HUES64 (cell line): Measurements from ENCODE around the gene KRTAP10-4.
"Not testable (repeated sequence)": the region's sequence is repeated elsewhere in the genome, so short reads cannot be mapped to it uniquely, and the experiment has no call there.

Experiments
- H3K27ac ChIP-seq: 2 replicates; pipeline ENCODE4 v1.7.0; 2013; ENCODE audit warnings: low read depth, low read length, inconsistent platforms
- H3K27me3 ChIP-seq: 2 replicates; pipeline ENCODE4 v1.6.1; 2013; ENCODE audit warnings: mild to moderate bottlenecking, low read length; ENCODE audit not compliant: insufficient read depth
- H3K36me3 ChIP-seq: 2 replicates; pipeline ENCODE4 v1.6.1; 2013; ENCODE audit warnings: mild to moderate bottlenecking, low read length; ENCODE audit not compliant: insufficient read depth
- H3K4me1 ChIP-seq: 2 replicates; pipeline ENCODE4 v1.6.1; 2013; ENCODE audit warnings: mild to moderate bottlenecking, low read length, moderate library complexity; ENCODE audit not compliant: insufficient read depth
- H3K4me3 ChIP-seq: 2 replicates; pipeline ENCODE4 v1.5.1; 2013; ENCODE audit warnings: mild to moderate bottlenecking, low read length, moderate library complexity
- H3K9ac ChIP-seq: 2 replicates; pipeline ENCODE4 v1.6.1; 2013; ENCODE audit warnings: mild to moderate bottlenecking, low read depth, low read length
- H3K9me3 ChIP-seq: 2 replicates; pipeline ENCODE4 v1.6.1; 2013; ENCODE audit warnings: low read depth, low read length; ENCODE audit not compliant: insufficient read depth
- WGBS: fragments of 150-250, 120-280 bp; methylation state at CpG from one replicate; pipeline ENCODE4 v1.1.7; 2013; ENCODE audit warnings: missing lambda C conversion rate; 5-methylcytosine and 5-hydroxymethylcytosine counted together

Gene KRTAP10-4

DNA sequence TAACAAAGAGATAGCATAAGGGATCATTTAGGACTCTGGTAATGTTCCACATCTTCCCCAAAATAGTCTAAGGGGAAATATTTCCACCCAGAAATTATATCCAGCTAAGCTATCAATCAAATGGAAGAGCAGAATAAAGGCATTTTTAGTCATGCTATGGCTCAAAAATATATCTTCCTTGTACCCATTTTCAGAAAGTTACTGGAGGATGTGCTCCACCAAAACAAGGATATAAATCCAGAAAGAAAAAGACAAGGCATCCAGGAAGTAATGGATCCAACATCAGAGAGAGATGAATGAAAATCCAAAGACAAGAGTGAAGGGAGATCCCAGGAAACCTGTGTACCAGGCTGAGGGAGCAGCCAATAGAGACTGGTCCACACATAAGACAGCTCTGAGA lies 35.7 kb downstream of the KRTAP10-4 start:
- H3K27ac ChIP-seq: no peak overlapping the region
- H3K4me3 ChIP-seq: no peak overlapping the region
- no peaks in the 10 kb centered on the region for H3K27me3 ChIP-seq
- no peaks in the 10 kb centered on the region for H3K4me1 ChIP-seq
- H3K36me3 ChIP-seq: no peaks in the 10 kb centered on the region
- H3K9ac ChIP-seq: no peak overlapping the region
- H3K9me3 ChIP-seq: peaks cover 17% of the 10 kb centered on the region

DNA sequence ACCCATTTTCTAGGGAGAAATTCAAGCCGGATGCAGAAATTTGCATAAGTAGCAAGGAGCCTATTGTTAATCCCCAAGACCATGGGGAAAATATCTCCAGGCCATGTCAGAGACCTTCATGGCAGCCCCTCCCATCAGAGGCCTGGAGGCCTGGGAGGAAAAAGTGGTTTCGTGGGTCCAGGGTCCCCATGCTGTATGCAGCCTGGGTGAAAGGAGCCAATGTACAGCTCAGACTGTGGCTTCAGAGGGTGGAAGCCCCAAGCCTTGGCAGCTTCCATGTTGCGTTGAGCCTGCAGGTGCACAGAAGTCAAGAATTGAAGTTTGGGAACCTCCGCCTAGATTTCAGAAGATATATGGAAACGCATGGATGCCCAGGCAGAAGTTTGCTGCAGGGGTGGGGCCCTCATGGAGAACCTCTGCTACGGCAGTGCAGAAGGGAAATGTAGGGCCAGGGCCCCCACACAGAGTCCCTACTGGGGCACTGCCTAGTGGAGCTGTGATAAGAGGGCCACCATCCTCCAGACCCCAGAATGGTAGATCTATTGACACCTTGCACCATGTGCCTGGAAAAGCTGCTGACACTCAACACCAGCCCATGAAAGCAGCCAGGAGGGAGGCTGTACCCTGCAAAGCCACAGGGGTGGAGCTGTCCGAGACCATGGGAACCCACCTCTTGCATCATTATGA lies 36.8 kb downstream of the KRTAP10-4 start:
- peaks cover 17% of the 10 kb centered on the region for H3K9me3 ChIP-seq
- not testable (repeated sequence) for H3K27me3 ChIP-seq, H3K36me3 ChIP-seq, H3K9ac ChIP-seq, H3K27ac ChIP-seq, H3K4me3 ChIP-seq, H3K4me1 ChIP-seq
- WGBS: 94% methylated on average over 7 of the region's 7 CpGs

DNA sequence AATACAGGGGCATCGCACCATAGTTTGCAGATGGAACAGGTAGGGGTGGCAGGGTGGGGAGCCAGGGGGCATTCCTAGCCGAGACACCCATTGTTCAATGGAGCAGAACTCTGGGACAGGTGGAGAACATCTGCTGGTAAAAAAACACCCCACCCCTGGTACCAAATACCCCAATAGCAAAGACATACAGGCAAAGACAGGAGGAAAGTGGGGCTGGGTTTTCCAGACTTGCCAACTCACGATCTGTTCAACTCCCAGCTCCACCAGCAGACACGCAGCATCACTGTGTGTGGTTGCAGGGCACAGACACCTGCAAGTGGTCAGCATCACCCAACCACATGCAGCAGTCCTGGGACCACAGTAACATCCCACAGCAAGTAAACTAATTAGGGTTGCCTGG lies 38.0 kb downstream of the KRTAP10-4 start:
- WGBS: 83% methylated on average over 4 of the region's 4 CpGs
- Histone ChIP-seq H3K27me3 (no peaks in the 10 kb centered on the region), H3K27ac (no peak overlapping the region), H3K9me3 (peaks cover 15% of the 10 kb centered on the region), H3K4me1 (no peaks in the 10 kb centered on the region), H3K36me3 (no peaks in the 10 kb centered on the region), H3K9ac (no peak overlapping the region), H3K4me3 (no peak overlapping the region)

DNA sequence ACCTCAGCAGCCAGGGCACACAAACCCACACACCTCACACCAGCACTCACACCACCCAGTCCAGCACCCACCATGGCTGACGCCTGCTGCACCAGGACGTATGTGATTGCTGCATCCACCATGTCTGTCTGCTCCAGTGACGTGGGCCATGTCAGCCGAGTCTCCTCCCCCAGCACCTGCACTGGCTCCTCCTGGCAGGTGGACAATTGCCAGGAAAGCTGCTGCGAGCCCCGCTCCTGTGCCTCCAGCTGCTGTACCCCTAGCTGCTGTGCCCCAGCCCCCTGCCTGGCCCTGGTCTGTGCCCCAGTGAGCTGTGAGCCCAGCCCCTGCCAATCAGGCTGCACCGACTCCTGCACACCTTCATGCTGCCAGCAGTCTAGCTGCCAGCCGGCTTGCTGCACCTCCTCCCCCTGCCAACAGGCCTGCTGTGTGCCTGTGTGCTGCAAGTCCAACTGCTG lies 38.5 kb downstream of the KRTAP10-4 start, which contains the start of gene KRTAP10-8:
KRTAP10-8 (plus strand) TSS at position 51 of the 458 bp plus-strand sequence; CDS start at position 73, 22 bp downstream.
- no peak within 1 kb of the TSS for H3K27ac ChIP-seq
- no peak within 1 kb of the TSS for H3K4me3 ChIP-seq
- H3K4me1 ChIP-seq: no peaks in the 10 kb centered on the region
- 90% methylated on average over 8 of the region's 8 CpGs for whole genome bisulfite sequencing
- H3K36me3 ChIP-seq: no peaks in the 10 kb centered on the region
- no peaks in the 10 kb centered on the region for H3K27me3 ChIP-seq
- no peak within 1 kb of the TSS for H3K9ac ChIP-seq
- H3K9me3 ChIP-seq: peaks cover 14% of the 10 kb centered on the region

DNA sequence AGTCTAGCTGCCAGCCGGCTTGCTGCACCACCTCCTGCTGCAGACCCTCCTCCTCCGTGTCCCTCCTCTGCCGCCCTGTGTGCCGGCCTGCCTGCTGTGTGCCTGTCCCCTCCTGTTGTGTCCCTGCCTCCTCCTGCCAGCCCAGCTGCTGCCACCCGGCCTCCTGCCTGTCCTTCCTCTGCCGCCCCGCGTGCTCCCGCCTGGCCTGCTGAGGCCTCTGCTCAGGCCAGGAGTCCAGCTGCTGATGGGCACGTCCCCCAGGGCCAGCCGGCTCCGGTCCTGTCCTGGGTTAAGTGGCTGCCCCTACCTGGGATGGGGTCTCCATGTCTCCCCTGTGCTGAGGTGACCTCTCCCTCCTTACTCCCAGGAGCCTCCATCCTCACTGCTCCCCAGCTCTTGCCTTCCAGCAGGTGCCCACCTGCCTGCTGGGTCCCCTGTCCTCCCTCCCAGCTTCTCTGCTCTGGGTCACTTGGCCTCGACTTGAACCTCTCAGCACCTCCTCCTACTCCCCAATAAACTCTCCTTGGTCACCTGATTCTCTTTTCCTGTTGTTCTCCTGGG lies 39.2 kb downstream of the KRTAP10-4 start:
- Histone ChIP-seq H3K36me3 (no peaks in the 10 kb centered on the region), H3K4me3 (no peak overlapping the region), H3K4me1 (no peaks in the 10 kb centered on the region), H3K9me3 (peaks cover 14% of the 10 kb centered on the region), H3K27me3 (no peaks in the 10 kb centered on the region), H3K27ac (no peak overlapping the region), H3K9ac (no peak overlapping the region)
- 91% methylated on average over 13 of the region's 13 CpGs for WGBS

DNA sequence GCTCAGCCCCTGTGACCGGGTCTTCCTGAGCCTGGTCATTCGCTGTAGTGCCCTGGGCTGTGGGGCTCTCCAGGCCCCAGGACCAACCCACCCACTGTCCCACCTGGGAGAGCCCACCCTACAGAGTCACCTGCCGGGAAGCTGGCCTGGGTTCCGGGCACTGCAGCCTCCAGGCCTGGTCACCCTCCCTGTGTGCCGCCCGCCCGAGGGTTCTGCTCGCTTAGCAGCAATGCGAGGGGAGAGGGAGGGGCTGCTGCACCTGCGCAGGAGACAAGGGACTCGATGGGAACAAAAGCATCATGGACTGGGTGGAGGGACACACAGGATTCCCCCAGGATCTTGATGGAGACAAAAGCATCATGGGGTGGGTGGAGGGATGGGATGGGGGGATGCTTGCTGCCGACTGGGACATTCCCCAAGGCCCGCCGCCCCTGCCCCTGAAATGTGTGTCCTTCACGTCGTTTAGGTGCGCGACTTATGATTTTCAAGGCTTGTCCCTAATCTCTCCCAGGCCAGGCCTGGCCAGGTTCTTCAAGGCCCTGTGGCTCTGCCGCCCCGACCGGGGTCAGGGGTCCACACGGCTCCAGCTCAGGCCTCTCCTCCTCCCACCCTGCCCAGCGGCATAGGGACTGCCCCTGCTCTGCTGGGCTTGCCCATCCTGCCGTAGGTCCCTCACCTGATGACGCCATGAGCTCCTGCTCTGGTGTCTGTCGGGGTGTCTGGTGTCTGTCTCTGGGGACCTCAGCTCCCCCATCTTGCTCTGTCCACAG lies 40.0 kb downstream of the KRTAP10-4 start:
- Histone ChIP-seq H3K9ac (no peak overlapping the region), H3K27ac (no peak overlapping the region), H3K4me3 (no peak overlapping the region), H3K36me3 (no peaks in the 10 kb centered on the region), H3K27me3 (no peaks in the 10 kb centered on the region), H3K9me3 (peaks cover 14% of the 10 kb centered on the region), H3K4me1 (no peaks in the 10 kb centered on the region)
- 94% methylated on average over 26 of the region's 26 CpGs for WGBS

DNA sequence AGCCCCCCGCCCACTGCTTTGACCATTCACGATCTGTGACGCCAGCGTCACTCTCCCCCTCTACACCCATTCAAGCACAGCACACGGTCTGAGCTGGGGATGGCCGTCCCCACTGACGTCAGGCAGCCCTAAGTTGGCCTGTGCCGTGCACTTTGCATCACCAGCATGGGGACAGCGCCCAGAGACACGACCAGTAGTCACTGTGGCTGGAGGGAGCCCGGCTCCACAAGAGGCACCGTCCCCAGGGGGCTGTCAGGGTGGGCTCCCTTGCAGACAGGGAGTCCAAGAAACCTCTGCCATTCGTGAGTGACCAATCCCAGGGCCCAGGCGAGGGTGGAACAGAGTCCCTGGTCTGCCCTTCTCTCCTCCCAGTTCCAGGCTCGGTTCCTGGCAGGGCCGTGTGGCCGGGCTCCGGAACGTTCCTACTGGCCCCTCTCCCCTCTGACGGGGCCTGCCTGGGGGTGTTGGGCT lies 40.7 kb downstream of the KRTAP10-4 start:
- Histone ChIP-seq H3K36me3 (no peaks in the 10 kb centered on the region), H3K27me3 (no peaks in the 10 kb centered on the region), H3K4me3 (no peak overlapping the region), H3K9ac (no peak overlapping the region), H3K9me3 (peaks cover 18% of the 10 kb centered on the region), H3K27ac (no peak overlapping the region), H3K4me1 (no peaks in the 10 kb centered on the region)
- 92% methylated on average over 20 of the region's 20 CpGs for WGBS

DNA sequence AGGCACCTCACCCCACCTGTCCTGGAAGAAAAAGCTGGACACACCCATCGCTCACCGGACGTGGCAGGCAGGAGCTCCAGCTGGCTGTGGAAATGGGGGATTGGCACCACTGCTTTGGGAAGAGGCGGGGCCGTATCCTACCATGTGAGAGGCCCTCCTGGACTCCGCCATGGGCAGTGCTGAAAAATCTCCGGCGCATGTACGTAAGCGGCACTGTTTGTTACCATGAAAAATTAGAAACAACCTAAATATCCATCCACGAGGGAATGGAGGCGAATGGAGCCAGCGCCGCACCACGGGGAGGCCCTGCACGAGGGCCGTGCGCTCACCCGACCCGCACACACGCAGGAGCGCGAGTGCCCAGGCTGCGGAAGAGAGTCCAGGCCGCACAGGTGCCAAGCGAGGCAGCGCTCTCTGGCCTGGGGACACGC lies 41.4 kb downstream of the KRTAP10-4 start:
- Histone ChIP-seq H3K9me3 (peaks cover 20% of the 10 kb centered on the region), H3K4me1 (no peaks in the 10 kb centered on the region), H3K36me3 (no peaks in the 10 kb centered on the region), H3K9ac (no peak overlapping the region), H3K27ac (no peak overlapping the region), H3K4me3 (no peak overlapping the region), H3K27me3 (no peaks in the 10 kb centered on the region)
- 94% methylated on average over 28 of the region's 28 CpGs for WGBS

DNA sequence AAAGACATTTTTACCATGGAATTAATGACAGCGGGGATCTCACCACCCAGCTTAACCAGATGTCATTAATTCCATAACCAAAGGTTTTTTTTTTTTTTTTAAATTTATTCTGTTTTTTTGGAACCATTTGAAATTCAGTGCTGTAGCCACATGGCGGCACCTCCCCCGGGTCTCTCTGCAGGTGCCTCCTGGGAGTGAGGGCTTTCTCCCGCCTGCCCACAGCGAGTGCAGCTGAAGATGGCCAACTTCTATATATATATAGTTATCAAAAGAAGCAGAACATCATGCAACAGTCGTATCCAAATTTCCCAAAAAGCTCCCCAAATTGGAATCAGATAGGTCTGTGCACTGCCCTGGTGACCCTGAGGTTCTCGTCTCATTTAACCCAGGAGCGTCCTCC lies 41.9 kb downstream of the KRTAP10-4 start:
- Histone ChIP-seq H3K4me1 (no peaks in the 10 kb centered on the region), H3K27me3 (no peaks in the 10 kb centered on the region), H3K4me3 (no peak overlapping the region), H3K27ac (no peak overlapping the region), H3K9ac (no peak overlapping the region), H3K9me3 (peaks cover 25% of the 10 kb centered on the region), H3K36me3 (no peaks in the 10 kb centered on the region)
- WGBS: 90% methylated on average over 7 of the region's 8 CpGs

DNA sequence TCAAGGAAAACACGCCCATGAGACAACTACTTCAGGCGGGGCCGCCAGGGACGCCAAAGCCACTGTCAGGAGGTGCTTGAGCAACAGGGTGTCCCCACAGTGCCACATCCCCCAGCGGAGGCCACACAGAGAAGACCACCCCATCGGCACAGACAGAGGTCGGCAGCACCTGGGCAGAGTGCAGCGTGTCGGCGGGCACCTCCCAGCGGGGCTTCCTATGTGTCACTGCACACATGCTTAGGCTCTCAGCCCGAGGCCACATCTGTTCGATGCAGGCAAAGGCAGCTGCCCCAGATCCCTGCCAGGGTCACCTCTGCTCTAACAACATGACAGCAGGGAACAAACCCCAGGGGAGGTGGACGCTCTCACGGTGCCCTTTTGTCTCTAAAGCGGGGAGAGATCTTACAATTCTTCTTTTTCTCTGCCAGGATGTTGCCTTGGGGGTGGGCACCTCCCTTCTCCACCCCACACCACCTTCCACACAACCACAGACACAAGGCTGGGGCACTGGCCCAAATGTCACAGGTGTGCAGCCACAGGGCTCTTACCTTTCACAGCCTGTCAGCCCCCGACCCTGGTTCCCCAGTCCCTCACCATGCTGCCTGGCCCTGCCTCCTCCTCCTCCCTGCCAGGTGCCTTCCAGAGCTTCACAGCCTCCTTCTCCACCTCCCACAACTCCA lies 42.5 kb downstream of the KRTAP10-4 start:
- Histone ChIP-seq H3K36me3 (no peaks in the 10 kb centered on the region), H3K9ac (no peak overlapping the region), H3K4me3 (no peak overlapping the region), H3K27me3 (no peaks in the 10 kb centered on the region), H3K9me3 (peaks cover 30% of the 10 kb centered on the region), H3K27ac (no peak overlapping the region), H3K4me1 (no peaks in the 10 kb centered on the region)
- WGBS: 89% methylated on average over 17 of the region's 17 CpGs

DNA sequence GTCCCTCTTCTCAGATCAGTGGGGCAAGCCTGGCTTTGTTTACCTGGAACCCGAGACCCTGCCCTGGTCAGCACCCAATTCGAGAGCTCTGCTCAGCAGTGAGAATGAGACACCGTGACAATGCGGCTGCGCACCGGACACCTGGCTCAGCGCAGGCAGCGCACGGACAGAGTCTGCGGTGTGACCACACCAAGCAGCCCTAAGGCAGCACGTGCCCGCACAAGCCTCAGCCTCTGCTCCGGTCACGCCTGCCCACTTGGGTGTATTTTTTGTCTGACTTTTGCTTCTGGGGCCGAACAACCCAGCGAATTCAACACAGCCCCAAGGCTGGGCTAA lies 43.0 kb downstream of the KRTAP10-4 start:
- H3K9ac ChIP-seq: no peak overlapping the region
- WGBS: 88% methylated on average over 16 of the region's 16 CpGs

More for the DNA sequence above, 43.0 kb downstream of the KRTAP10-4 start:
- Histone ChIP-seq H3K36me3 (no peaks in the 10 kb centered on the region), H3K4me3 (no peak overlapping the region), H3K27me3 (no peaks in the 10 kb centered on the region), H3K4me1 (no peaks in the 10 kb centered on the region), H3K9me3 (peaks cover 30% of the 10 kb centered on the region), H3K27ac (no peak overlapping the region)
